IMR-90 (cell line): ENCODE measurements around the gene SPHK2. TPM values are rescaled to one million over a fixed set of nuclear protein-coding genes. Genes with fewer than 3 reads are reported as not detected.

Experiments used
- ATAC-seq: fragments of 200-7000 bp; cut with Tn5 transposase; 2 replicates; pipeline ENCODE4 v1.9.1; 2020; ENCODE audit warnings: low read depth, mild to moderate bottlenecking, moderate library complexity
- BruUV-seq: library from RNA; stranded (reverse); fragments of 400-500 nt; replicated peaks from 2 replicates; lab custom pipeline; 2021; lab: Mats Ljungman, UMichigan
- CTCF ChIA-PET: fragments of 300-600 bp; formaldehyde crosslinking; extraction: SDS; loops from one replicate; lab custom pipeline; 2021; ENCODE audit warnings: antibody characterized with exemption; lab: Yijun Ruan, JAX
- POLR2A ChIA-PET: fragments of 300-600 bp; sonication (Branson Sonifier 250); formaldehyde crosslinking; loops from one replicate; lab custom pipeline; 2022; ENCODE audit warnings: antibody characterized with exemption; ENCODE audit not compliant: unreplicated experiment; lab: Charles Lee
- DNase-seq: peaks from one replicate; pipeline ENCODE4 v3.0.0; 2013
- H2AFZ ChIP-seq: replicated peaks from 2 replicates; pipeline ENCODE3; 2013; ENCODE audit warnings: low read length, mild to moderate bottlenecking; ENCODE audit not compliant: poor library complexity
- H2AK5ac ChIP-seq: 2 replicates; pipeline ENCODE4 v1.6.1; 2013; ENCODE audit warnings: low read depth, low read length, inconsistent platforms
- H2AK9ac ChIP-seq: replicated peaks from 2 replicates; pipeline ENCODE3; 2013; ENCODE audit warnings: mild to moderate bottlenecking, low read depth, low read length, moderate library complexity; ENCODE audit not compliant: poor library complexity
- H2BK120ac ChIP-seq: 2 replicates; pipeline ENCODE4 v1.6.1; 2013; ENCODE audit warnings: low read depth, low read length, inconsistent platforms
- H2BK15ac ChIP-seq: 3 replicates; pipeline ENCODE4 v1.6.1; 2013; ENCODE audit warnings: low read depth, low read length, inconsistent platforms
- H2BK20ac ChIP-seq: 2 replicates; pipeline ENCODE4 v1.6.1; 2013; ENCODE audit warnings: low read depth, mild to moderate bottlenecking, inconsistent platforms, low read length, moderate library complexity
- H2BK5ac ChIP-seq: 2 replicates; pipeline ENCODE4 v1.6.1; 2013; ENCODE audit warnings: mild to moderate bottlenecking, low read depth, low read length, inconsistent platforms; ENCODE audit not compliant: poor library complexity, severe bottlenecking
- H3K14ac ChIP-seq: replicated peaks from 2 replicates; pipeline ENCODE4 v1.6.1; 2013; ENCODE audit warnings: low read depth, low read length, inconsistent platforms
- H3K18ac ChIP-seq: 2 replicates; pipeline ENCODE4 v1.6.1; 2013; ENCODE audit warnings: low read depth, low read length, control low read depth
- H3K23ac ChIP-seq: 2 replicates; pipeline ENCODE4 v1.6.1; 2013; ENCODE audit warnings: low read depth, low read length, inconsistent platforms
- H3K27ac ChIP-seq: 2 replicates; pipeline ENCODE4 v1.5.1; 2013; ENCODE audit warnings: mild to moderate bottlenecking, control low read depth, low read length; ENCODE audit not compliant: insufficient read depth
- H3K27me3 ChIP-seq: 2 replicates; pipeline ENCODE4 v1.6.1; 2013; ENCODE audit warnings: low read length; ENCODE audit not compliant: control insufficient read depth, insufficient read depth
- H3K36me3 ChIP-seq: 2 replicates; pipeline ENCODE4 v1.6.1; 2013; ENCODE audit warnings: low read length, mixed read lengths; ENCODE audit not compliant: control insufficient read depth, insufficient read depth
- H3K4ac ChIP-seq: 2 replicates; pipeline ENCODE4 v1.6.1; 2013; ENCODE audit warnings: low read depth, low read length, inconsistent platforms
- H3K4me1 ChIP-seq: 2 replicates; pipeline ENCODE4 v1.6.1; 2013; ENCODE audit warnings: low read length, mixed read lengths; ENCODE audit not compliant: control insufficient read depth, insufficient read depth
- H3K4me2 ChIP-seq: 2 replicates; pipeline ENCODE4 v1.6.1; 2013; ENCODE audit warnings: low read depth, mild to moderate bottlenecking, control low read depth, low read length, moderate library complexity
- H3K4me3 ChIP-seq: 2 replicates; pipeline ENCODE4 v1.5.1; 2013; ENCODE audit warnings: low read depth, mild to moderate bottlenecking, control low read depth, low read length, moderate library complexity; ENCODE audit not compliant: insufficient read depth
- H3K56ac ChIP-seq: 2 replicates; pipeline ENCODE4 v1.6.1; 2013; ENCODE audit warnings: low read length, inconsistent platforms; ENCODE audit not compliant: insufficient read depth; ENCODE audit errors: extremely low read depth
- H3K79me1 ChIP-seq, 2 experiments: 2 replicates each; pipeline ENCODE4 v1.6.1; 2013; ENCODE audit warnings: low read length in 2 of 2, inconsistent platforms in 1 of 2, low read depth in 1 of 2
- H3K9ac ChIP-seq: 2 replicates; pipeline ENCODE4 v1.6.1; 2013; ENCODE audit warnings: low read depth, low read length, control low read depth
- H3K9me1 ChIP-seq: 2 replicates; pipeline ENCODE4 v1.6.1; 2013; ENCODE audit warnings: low read length, inconsistent platforms; ENCODE audit not compliant: insufficient read depth
- H3K9me3 ChIP-seq: 2 replicates; pipeline ENCODE4 v1.6.1; 2013; ENCODE audit warnings: low read length; ENCODE audit not compliant: control insufficient read depth, insufficient read depth
- H4K20me1 ChIP-seq: 2 replicates; pipeline ENCODE4 v1.6.1; 2013; ENCODE audit warnings: low read length, inconsistent platforms; ENCODE audit not compliant: insufficient read depth
- H4K5ac ChIP-seq: 2 replicates; pipeline ENCODE4 v1.6.1; 2013; ENCODE audit warnings: mild to moderate bottlenecking, low read depth, low read length, control low read depth
- H4K8ac ChIP-seq, 2 experiments: 2 replicates each; pipeline ENCODE4 v1.6.1; 2013; ENCODE audit warnings: low read depth in 2 of 2, low read length in 2 of 2, control low read depth in 1 of 2, inconsistent platforms in 1 of 2
- H4K91ac ChIP-seq: 2 replicates; pipeline ENCODE4 v1.6.1; 2013; ENCODE audit warnings: low read depth, low read length, inconsistent platforms; ENCODE audit not compliant: insufficient read depth
- CEBPB ChIP-seq: IDR thresholded peaks from 2 replicates; pipeline ENCODE4 v1.6.1; 2012; ENCODE audit warnings: low read depth, low read length, improper control_type of control experiment
- MAFK ChIP-seq: IDR thresholded peaks from 2 replicates; pipeline ENCODE4 v1.6.1; 2012; ENCODE audit warnings: low read depth, low read length, improper control_type of control experiment
- MXI1 ChIP-seq: IDR thresholded peaks from 2 replicates; pipeline ENCODE4 v1.6.1; 2012; ENCODE audit warnings: low read depth, mild to moderate bottlenecking, low read length, moderate library complexity, borderline replicate concordance
- NFE2L2 ChIP-seq: fragments of 150-350 bp; IDR thresholded peaks from 2 replicates; pipeline ENCODE4 v1.6.1; 2016; ENCODE audit warnings: low read depth, mild to moderate bottlenecking, low read length
- POLR2A ChIP-seq: IDR thresholded peaks from 2 replicates; pipeline ENCODE4 v1.6.1; 2012; ENCODE audit warnings: mild to moderate bottlenecking, low read depth, low read length
- RAD21 ChIP-seq: IDR thresholded peaks from 2 replicates; pipeline ENCODE4 v1.6.1; 2012; ENCODE audit warnings: low read length, improper control_type of control experiment
- RCOR1 ChIP-seq: IDR thresholded peaks from 2 replicates; pipeline ENCODE4 v1.6.1; 2012; ENCODE audit warnings: mild to moderate bottlenecking, low read length, improper control_type of control experiment; ENCODE audit not compliant: insufficient replicate concordance
- RFX5 ChIP-seq: IDR thresholded peaks from 2 replicates; pipeline ENCODE4 v1.8.0; 2012; ENCODE audit warnings: low read depth, mild to moderate bottlenecking, low read length, moderate library complexity
- SMC3 ChIP-seq: fragments of 150-350 bp; IDR thresholded peaks from 2 replicates; pipeline ENCODE4 v1.6.1; 2016; ENCODE audit warnings: low read depth, mild to moderate bottlenecking, antibody characterized with exemption, low read length, moderate library complexity
- WGBS, 2 experiments: methylation state at CpG; one replicate each; pipeline versions ENCODE4 v1.1.5 to v1.1.7; 2013; ENCODE audit warnings: missing lambda C conversion rate in 2 of 2; ENCODE audit not compliant: insufficient read length in 1 of 2; ENCODE audit errors: extremely low coverage in 2 of 2; 5-methylcytosine and 5-hydroxymethylcytosine counted together
- dilution Hi-C: fragments of 300-500 bp; cut with HindIII; formaldehyde crosslinking; loops from one replicate; pipeline ENCODE4 v1.14.3; 2018; ENCODE audit warnings: low sequenced_read_pairs; ENCODE audit not compliant: unreplicated experiment
- in situ Hi-C: fragments of 300-500 bp; cut with MboI; formaldehyde crosslinking; loops from 3 replicates; pipeline ENCODE4 v1.14.3; 2019; ENCODE audit warnings: low sequenced_read_pairs, inconsistent platforms, mixed read lengths
- intact Hi-C: fragments of 100-400 bp; cut with micrococcal nuclease; formaldehyde crosslinking; loops from 2 replicates; pipeline ENCODE4 v1.10.0; 2022
- polyA plus RNA-seq, 3 experiments: library from polyadenylated mRNA; depleted of rRNA; stranded (reverse); fragments of >200 nt; gene quantifications; 2 replicates each; pipeline ENCODE4 v1.2.3, GENCODE V29; 2012; ENCODE audit warnings: low replicate concordance in 1 of 3
- total RNA-seq: library from RNA; depleted of rRNA; stranded (reverse); fragments of >200 nt; gene quantifications from 2 replicates; pipeline ENCODE4 v1.2.3, GENCODE V29; 2012
- TF ChIP-seq, protein P1 (sequence below): fragments of 150-350 bp; IDR thresholded peaks from 2 replicates; pipeline ENCODE4 v1.6.1; 2017; ENCODE audit warnings: mild to moderate bottlenecking, antibody characterized with exemption, low read length, low read depth
- TF ChIP-seq, protein P2 (sequence below): fragments of 150-350 bp; IDR thresholded peaks from 2 replicates; pipeline ENCODE4 v1.6.1; 2016; ENCODE audit warnings: low read depth, mild to moderate bottlenecking, low read length, moderate library complexity, borderline replicate concordance

Gene SPHK2
- total and polyA plus RNA-seq, 2 of the 4 experiments (the other 2 are of a cell fraction): 1.6 to 9.9 TPM

DNA sequence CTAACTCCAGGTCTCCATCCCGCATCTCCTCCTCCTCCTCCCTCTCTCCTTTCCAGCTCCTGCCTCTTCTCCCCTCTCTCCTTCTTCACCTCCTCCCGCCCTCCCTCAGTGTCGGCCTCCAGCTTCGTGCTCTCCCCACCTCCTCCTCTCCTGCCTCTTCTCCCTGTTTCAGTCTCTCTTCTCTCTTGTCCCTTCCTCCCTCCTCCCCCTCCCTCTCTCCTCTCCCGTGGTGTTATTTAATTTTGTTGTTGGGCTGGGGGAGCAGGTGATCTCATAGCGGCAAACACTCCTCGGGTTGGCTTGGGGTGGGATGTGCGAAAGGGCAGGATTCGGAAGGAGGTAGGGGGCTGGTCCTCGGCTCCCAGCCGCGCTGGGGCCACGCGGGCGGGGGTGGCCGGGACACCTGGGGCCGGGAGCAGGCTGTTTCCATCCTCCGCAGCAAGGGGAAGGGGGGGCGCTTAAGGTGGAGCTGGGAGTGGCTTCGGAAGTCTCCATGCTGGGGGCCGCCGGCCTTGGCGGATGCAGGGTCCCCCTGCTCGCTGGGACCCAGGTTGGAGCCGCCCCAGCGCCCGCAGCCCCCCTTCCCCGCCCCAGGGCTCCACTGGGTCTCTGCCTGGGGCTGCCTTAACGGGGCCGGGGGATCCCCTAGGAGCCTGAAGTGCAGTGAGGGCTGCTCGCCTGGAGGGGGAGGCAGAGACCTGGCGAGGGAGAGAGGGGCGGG lies 26.9 kb downstream of the SPHK2 start, which contains the start of gene CA11 (continued):
- TF ChIP-seq SMC3 (peak; percentile 53), CEBPB (no peak), MXI1 (no peak)

DNA sequence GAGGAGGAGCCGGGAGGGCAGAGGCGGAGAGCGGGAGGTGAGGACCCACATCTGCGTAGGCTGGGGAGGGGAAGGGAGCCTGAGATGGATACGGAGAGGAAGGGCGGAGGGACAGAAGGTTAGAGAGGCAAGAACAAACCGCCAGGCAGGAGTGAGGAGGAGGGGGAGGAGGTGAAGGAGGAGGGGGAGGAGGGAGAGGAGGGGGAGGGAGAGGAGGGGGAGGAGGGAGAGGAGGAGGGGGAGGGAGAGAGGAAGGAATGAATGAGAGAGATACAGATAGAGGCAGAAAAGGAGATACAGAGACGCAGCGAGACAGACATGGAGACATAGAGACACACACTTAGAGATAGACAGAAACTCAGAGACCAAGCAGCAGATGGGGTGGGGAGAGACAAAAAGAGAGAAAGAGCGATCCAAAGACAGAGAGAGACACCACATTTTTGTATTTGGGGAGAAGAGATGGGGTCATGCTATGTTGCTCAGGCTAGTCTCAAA lies 27.5 kb downstream of the SPHK2 start:
- Histone ChIP-seq H3K27ac (no peak overlapping the region), H2AK9ac (peak overlapping the region; percentile 89), H3K9ac (no peak overlapping the region), H3K18ac (no peak overlapping the region), H3K9me3 (peaks cover 3% of the 10 kb centered on the region; the same call in 1 of the 2 replicates), H4K8ac (peak overlapping the region; percentile 51 to 57; a peak in 3 of 4 replicates), H3K56ac (no peak overlapping the region), H2AK5ac (peak overlapping the region; percentile 58), H3K27me3 (no peaks in the 10 kb centered on the region), H3K4me1 (peaks cover 5% of the 10 kb centered on the region), H3K14ac (no peak overlapping the region), H2AFZ (peak overlapping the region; percentile 91), H3K4me3 (peak overlapping the region; percentile 9; the same call in 1 of the 2 replicates), H4K5ac (no peak overlapping the region), H3K4me2 (peak overlapping the region; percentile 31), H2BK15ac (0 out of 3 replicates have a peak overlapping the region, but pooled peaks have one; percentile 40), H3K36me3 (no peaks in the 10 kb centered on the region), H2BK20ac (0 out of 2 replicates have a peak overlapping the region, but pooled peaks have one; percentile 14), H2BK5ac (no peak overlapping the region), H3K23ac (no peak overlapping the region), H4K91ac (peak overlapping the region; percentile 23; the same call in 1 of the 2 replicates), H4K20me1 (no peaks in the 10 kb centered on the region), H3K9me1 (no peaks in the 10 kb centered on the region; the same call in 1 of the 2 replicates), H3K79me1 (no peaks in the 10 kb centered on the region), H3K4ac (peak overlapping the region; percentile 32; the same call in 1 of the 2 replicates), H2BK120ac (peak overlapping the region; percentile 21; the same call in 1 of the 2 replicates)
- POLR2A ChIA-PET: no interaction called here
- intact Hi-C loops (loop anchor here (2.0 to 10.0 kb wide), 3 partner anchors 138 to 318 kb away; partner anchors contain the start of gene FTL), dilution Hi-C loops (no loop called here), in situ Hi-C loops (loop anchor here (10.0 kb wide), 2 partner anchors 188 to 318 kb away; partner anchors contain the start of genes FTL and HSD17B14)
- ATAC-seq (no peak), DNase-seq (no peak)
- 20% methylated on average over 1 of the region's 10 CpGs; no CpG with 5 or more reads in 1 of the 2 experiments for WGBS, 2 experiments
- BruUV-seq: no TSS peak
- CTCF ChIA-PET: no interaction called here
- TF ChIP-seq RAD21 (no peak), NFE2L2 (no peak), RCOR1 (no peak), SMC3 (no peak), MAFK (no peak), MXI1 (no peak), POLR2A (no peak), RFX5 (no peak)
- TF ChIP-seq, protein P1, sequence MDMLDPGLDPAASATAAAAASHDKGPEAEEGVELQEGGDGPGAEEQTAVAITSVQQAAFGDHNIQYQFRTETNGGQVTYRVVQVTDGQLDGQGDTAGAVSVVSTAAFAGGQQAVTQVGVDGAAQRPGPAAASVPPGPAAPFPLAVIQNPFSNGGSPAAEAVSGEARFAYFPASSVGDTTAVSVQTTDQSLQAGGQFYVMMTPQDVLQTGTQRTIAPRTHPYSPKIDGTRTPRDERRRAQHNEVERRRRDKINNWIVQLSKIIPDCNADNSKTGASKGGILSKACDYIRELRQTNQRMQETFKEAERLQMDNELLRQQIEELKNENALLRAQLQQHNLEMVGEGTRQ: no peak
- TF ChIP-seq, protein P2, sequence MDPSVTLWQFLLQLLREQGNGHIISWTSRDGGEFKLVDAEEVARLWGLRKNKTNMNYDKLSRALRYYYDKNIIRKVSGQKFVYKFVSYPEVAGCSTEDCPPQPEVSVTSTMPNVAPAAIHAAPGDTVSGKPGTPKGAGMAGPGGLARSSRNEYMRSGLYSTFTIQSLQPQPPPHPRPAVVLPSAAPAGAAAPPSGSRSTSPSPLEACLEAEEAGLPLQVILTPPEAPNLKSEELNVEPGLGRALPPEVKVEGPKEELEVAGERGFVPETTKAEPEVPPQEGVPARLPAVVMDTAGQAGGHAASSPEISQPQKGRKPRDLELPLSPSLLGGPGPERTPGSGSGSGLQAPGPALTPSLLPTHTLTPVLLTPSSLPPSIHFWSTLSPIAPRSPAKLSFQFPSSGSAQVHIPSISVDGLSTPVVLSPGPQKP: no peak
